GM18870 (cell line): ENCODE data around the gene ESRRA.

ENCODE experiments used
- ATAC-seq: cut with Tn5 transposase; IDR thresholded peaks from one replicate; pipeline ENCODE4 v1.9.1; 2021; ENCODE audit warnings: moderate library complexity; ENCODE audit not compliant: unreplicated experiment

Gene ESRRA

GRCh38 chr11:64347193-64347867 lies 42.0 kb downstream of the ESRRA start:
- no peak for ATAC-seq

GRCh38 chr11:64348383-64349024 lies 43.2 kb downstream of the ESRRA start:
- ATAC-seq = no peak

GRCh38 chr11:64349025-64349387 lies 43.7 kb downstream of the ESRRA start:
- ATAC-seq = no peak

GRCh38 chr11:64349404-64349803 lies 44.1 kb downstream of the ESRRA start:
- no peak for ATAC-seq

GRCh38 chr11:64351136-64351631 lies 45.9 kb downstream of the ESRRA start:
- no peak for ATAC-seq

GRCh38 chr11:64352099-64352994 lies 47.0 kb downstream of the ESRRA start:
- ATAC-seq = no peak

- no peak for ATAC-seq
Measured at GRCh38 chr11:64352995-64353714, 47.8 kb downstream of the ESRRA start.

GRCh38 chr11:64353715-64354506 lies 48.6 kb downstream of the ESRRA start:
- no peak for ATAC-seq

GRCh38 chr11:64355078-64355940 lies 50.0 kb downstream of the ESRRA start:
- no peak for ATAC-seq

- no peak for ATAC-seq
Measured at GRCh38 chr11:64356498-64357411, 51.4 kb downstream of the ESRRA start.

- ATAC-seq = no peak
Measured at GRCh38 chr11:64357446-64357845, 52.1 kb downstream of the ESRRA start.

GRCh38 chr11:64357904-64358535 lies 52.7 kb downstream of the ESRRA start:
- ATAC-seq = no peak

GRCh38 chr11:64358536-64358906 lies 53.2 kb downstream of the ESRRA start:
- no peak for ATAC-seq

- ATAC-seq = no peak
Measured at GRCh38 chr11:64358907-64359711, 53.8 kb downstream of the ESRRA start, which contains the start of gene RPS6KA4. TSS of gene RPS6KA4 (plus strand) at chr11:64359162. CDS start at chr11:64359236, 74 bp downstream.

- no peak for ATAC-seq
Measured at GRCh38 chr11:64359712-64360445, 54.6 kb downstream of the ESRRA start.

GRCh38 chr11:64360448-64360921 lies 55.2 kb downstream of the ESRRA start:
- ATAC-seq = no peak
